COLO668 (cell line): ENCODE measurements around the gene DPRX.
"Not testable (repeated sequence)": the region's sequence is repeated elsewhere in the genome, so short reads cannot be mapped to it uniquely, and the experiment has no call there.

Experiments used
- DNase-seq: peaks from one replicate; lab custom pipeline; 2025; ENCODE audit not compliant: unreplicated experiment; lab: John Stamatoyannopoulos, UW

DPRX gene

DNA sequence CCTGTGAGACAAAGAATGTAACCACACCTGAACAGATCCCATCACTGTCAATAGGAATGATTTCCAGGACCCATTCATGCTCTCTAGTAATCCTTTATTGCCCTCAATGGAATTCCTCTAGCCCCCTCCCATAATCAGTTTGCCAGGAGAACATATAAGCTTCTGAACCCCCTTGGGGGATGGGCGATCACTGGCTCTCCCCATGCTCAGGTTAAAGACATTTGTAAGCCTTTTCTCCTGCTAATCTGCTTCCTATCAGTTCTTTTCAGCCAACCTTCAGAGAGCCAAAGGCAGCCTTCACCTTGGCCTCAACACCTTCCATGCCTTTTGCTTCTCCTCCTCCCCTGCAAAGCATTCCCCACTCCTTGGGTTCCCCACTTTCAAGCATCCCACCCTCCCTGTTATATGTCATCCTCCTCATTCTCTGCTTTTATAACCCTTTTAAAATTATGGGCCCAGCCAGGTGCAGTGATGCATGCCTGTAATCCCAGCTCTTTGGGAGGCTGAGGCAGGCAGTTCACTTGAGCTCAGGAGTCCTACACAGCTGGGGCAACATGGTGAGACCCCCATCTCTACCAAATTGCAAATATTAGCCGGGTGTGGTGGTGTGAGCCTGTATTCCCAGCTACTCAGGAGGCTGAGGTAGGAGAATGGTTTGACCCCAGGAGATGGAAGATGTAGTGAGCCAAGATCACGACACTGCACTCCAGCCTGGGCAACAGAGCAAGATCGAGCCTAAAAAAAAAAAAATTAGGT lies 12.4 kb downstream of the DPRX start:
- DNase-seq = no peak

DNA sequence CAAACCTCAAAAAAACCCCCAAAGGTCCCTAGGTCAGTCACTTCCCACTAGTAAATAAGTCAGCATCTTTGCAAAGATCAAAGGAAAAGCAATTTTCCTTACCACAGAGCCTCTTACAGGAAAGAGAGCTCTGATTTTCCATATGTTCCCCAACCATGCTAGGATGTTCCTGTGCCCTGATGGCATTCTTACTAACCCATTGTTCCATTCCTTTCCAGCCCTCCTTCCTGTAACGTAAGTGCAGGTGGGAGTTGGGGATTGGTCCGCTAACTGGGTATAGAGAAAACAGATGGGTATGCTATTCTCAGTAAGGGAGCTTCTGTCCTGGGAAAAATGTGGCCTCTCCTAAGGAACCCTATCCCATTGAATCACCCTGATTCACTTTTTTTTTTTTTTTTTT lies 14.3 kb downstream of the DPRX start:
- DNase-seq = no peak

DNA sequence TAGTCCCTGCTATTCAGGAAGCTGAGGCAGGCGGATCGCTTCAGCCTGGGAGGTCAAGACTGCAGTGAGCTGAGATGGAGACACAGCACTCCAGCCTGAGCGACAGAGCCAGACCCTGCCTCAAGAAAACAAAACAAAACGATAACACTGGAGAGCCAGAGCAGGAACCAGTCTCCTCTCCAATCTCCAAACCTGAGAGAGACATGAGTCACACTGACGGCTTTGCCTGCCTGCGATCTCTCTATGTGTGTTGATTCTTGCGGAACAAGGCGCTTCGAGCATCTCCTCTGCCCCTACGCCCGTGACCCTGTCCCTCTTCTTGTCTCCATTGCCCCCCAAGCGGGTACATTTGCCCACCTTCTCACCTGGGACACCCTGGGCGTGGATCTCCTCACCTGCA lies 15.6 kb downstream of the DPRX start:
- DNase-seq = no peak

DNA sequence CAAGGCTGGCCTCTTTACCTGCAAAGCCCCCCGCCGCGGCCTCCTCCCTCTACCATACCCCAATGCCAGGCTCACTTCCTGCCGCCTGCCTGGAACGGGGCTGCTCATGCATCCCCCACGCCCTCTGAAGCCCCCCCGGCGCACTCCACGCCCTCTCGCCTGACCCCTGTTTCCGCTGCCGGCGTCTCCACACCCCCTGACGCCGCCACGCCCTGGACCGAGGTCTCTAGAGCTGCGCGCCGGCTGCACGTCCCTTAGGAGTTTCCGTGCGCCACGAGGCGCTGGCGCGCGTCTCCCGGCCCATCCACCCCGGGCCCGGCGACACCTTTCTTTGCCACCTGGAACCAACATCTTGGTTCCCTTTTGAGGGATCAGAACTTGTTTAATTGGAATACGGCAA lies 16.0 kb downstream of the DPRX start:
- DNase-seq = no peak

DNA sequence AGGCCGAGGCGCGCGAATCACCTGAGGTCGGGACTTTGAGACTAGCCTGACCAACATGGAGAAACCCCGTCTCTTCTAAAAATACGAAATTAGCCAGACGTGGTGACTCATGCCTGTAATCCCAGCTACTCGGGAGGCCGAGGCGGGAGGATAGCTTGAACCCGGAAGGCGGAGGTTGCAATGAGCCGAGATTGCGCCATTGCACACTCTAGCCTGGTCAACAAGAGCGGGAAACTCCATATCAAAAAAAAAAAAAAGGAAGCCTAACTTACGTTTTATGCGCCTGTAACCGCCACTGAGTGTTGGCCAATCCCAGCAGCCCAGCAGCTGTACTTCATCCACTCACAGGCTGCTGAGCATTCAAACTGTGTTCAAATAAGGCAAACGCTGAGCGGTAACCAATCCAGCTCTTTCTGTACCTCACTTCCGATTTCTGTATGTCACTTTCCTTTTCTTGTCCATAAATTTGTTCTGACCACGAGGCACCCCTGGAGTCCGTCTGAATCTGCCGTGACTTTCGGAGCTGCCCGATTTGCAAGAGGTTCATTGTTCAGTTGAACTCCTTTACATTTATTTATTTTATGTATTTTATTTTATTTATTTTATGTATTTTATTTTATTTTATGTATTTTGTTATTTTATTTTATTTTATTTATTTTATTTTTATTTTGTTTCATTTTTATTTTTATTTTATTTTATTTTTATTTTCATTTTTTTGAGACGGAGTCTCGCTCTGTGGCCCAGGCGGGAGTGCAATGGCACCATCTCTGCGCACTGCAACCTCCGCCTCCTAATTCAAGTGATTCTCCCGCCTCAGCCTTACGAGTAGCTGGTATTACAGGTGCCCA lies 18.2 kb downstream of the DPRX start:
- no peak for DNase-seq

DNA sequence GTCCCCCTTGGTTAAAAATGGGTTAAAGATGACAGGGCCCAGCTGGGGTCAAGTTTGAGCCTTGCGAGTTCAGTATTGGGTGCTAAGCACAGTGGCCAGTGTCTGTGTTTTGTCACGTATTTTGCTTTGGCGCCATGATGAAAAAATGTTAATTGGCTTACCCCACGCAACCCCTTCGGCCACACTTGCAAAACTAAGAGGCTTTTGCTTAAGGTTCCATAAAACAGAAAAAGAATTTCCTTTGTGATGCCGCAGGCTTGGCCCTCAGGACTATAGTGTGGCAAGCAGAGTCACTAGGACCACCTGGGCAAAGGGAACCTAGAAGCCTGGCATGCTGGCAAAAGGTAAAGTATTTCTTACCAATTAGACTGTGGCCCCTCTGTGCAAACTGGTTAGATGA lies 20.7 kb downstream of the DPRX start:
- DNase-seq = no peak

DNA sequence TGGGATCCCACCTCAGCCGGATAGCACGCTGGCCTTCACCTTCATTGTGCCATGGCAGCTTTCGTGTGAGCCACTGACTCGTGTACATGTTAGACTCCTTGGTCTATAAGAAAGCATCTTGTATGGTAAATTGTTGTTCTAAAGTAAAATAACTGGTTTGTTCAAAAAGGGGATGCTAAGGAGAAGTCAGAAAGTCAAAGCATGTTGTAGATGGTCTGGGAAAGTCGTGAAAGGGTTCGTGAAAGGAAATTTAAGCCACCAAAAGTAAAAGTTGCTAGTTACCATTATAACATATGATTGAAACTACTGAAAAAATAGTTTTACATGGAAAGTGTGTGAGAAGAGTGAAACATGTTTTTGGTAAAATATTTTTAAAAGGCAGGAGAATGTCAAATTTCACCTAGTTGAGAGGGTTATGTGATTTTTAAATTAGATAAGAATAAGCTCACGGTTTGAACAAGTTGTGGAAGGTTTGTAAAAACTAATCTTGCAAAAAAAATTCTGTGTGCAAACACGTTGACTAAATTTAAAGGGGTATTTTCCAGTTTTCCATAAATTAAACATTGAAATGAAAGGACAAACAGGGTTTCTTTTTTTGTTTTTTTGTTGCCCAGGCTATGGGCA lies 23.4 kb downstream of the DPRX start:
- DNase-seq = no peak

DNA sequence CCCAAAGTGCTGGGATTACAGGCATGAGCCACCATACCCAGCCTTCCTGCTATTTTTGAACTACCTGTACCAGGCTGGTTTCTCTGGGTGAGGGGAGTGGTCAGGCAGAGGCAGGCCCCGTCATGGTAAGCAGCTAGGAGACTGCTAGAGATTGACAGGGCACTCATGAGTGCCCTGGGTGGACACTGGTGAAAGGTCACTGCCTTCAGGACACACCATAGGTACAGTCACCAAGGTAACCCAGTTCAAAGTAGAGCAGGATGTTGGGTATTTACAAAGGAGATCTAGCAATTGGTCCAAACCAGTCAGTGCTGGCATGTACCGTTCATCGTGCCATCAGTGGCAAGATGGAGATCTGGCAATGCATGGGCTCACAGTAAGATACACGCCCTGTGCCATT lies 25.5 kb downstream of the DPRX start:
- DNase-seq = no peak

DNA sequence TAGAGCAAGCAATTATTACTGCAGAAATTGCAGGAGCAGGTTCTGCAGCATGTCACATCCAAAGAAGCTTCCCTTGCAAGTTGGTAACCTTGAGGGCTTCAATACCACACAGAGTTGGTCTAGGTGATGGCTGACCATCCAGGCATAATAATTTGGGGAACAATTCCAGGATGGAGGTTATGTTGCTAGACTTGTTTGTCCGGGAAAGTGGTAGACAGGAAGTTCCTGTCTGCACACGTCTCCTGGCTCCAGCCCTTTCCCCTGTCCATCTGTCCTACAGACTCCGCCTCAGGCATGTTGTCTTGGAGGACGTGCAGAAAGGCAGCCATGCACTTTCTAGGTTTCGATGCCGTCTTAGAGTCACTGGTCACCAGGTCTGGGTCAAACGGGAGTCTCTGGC lies 26.0 kb downstream of the DPRX start:
- no peak for DNase-seq

DNA sequence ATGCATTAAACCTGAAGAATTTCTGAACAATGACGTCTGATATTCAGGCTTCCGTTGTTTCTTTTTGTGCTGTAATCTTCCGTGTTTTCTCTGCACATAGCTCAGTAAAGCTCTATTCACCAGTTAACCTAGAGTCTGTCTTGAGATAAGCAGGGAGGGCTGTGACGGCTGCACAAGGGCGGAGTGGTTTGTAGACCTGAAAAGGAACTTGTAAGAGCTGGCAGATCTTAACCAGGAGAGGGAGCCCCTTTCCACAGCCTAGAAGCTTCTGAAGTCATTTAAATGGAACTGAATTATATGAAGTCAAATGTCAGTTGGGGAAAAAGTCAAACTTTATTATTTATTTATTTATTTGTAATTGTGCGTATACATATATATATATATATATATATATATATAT lies 27.5 kb downstream of the DPRX start:
- no peak for DNase-seq

DNA sequence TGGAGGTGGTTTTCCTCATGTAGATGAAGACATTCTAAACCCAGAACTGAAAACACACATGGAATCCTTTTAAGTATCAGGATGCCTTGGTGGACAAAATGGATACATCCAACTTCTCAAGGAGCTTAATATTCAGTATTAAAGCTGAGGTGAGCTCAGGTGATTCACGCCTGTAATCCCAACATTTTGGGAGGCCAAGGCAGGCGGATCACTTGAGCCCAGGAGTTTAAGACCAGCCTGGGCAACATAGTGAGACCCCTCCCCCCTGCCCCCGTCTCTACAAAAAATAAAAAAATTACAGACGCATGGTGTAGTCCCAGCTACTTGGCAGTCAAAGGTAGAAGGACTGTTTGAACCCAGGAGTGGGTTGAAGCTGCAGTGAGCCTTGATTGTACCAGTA lies 28.8 kb downstream of the DPRX start:
- DNase-seq = no peak

DNA sequence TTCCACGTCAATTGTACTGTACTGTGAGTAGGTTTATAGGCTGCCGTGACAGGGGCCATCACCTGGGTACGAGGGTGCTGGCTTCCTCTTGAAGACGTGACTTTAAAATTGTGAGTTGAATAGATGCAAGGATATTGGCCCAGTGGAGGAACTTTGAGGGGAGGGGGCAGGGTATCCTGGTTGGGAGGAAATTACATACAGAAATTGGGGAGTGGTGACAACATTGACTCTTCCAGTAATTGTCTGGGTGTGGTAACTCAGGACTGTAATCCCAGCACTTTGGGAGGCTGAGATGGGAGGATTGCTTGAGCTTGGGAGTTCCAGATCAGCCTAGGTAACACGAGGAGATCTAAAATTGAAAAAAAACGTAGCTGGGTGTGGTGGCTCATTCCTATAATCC lies 30.4 kb downstream of the DPRX start:
- no peak for DNase-seq

DNA sequence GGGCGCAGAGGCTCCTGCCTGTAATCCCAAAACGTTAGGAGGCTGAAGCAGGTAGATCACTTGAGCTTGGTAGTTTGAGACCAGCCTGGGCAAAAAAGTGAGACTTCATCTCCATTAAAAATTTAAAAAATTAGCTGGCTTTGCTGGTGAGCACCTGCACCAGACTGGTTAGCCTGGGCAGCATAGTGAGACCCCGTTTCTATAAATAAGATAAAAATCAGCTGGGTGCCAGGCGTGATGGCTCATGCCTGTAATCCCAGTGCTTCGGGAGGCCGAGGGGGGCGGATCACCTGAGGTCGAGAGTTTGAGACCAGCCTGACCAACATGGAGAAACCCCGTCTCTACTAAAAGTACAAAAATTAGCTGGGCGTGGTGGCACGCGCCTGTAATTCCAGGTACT lies 32.4 kb downstream of the DPRX start:
- no peak for DNase-seq

DNA sequence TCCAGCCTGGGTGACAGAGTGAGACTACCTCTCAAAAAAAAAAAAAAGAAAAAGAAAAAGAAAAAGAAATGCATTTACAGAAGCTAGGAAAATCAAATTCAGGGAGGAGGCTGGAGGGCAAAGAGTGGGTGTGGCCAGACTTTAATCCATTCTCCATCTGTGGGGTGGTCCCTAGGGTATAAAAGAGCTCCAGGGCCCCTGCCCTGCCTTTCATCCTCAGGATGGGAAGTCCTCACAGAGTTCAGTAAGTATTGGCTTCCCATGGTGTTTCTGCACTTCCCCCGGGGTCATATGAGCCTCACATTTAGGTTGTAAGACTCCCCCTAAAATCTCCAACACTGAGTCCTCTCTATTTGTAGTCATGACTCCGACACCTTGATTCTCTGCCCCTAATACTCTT lies 33.0 kb downstream of the DPRX start:
- no peak for DNase-seq

DNA sequence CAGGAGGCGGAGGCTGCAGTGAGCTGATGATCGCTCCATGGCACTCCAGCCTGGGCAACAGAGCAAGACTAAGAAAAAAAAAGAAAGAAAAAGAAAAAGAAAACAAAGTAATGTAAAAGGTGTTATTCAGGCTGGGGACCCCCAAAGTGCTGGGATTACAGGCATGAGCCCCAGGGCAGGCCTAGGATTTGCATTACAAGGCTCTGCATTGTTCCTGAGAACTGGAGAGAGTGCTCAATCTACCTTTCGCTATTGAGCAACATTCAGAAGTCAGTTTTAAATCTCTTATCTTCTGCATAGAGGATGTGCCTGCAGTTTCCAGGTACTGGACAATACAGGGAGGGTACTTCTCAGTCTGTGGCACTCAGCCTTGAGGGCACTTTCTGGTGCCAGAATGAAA lies 34.5 kb downstream of the DPRX start:
- DNase-seq = not testable (repeated sequence)

DNA sequence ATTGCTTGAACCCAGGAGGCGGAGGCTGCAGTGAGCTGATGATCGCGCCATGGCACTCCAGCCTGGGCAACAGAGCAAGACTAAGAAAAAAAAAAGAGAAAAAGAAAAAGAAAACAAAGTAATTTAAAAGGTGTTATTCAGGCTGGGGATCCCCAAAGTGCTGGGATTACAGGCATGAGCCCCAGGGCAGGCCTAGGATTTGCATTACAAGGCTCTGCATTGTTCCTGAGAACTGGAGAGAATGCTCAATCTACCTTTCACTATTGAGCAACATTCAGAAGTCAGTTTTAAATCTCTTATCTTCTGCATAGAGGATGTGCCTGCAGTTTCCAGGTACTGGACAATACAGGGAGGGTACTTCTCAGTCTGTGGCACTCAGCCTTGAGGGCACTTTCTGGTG lies 37.0 kb downstream of the DPRX start:
- not testable (repeated sequence) for DNase-seq

DNA sequence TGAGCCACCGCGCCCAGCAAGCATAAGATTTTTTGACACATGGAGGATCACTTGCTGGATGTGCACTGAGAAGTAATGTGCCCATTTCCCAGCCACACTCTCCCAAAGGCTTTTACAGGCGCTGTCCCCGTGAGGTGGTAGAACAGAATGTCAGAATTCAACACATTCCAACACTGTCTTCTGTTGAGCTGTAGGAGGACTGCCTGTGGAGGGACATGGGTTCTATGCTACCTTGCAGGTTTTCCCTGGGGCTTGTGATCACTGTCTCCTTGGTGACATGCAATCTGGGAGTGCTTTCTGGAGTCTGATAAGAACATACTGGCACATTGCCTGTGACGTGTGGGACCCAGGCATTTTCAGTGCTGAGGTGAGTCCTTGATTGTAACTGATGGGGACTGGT lies 38.5 kb downstream of the DPRX start:
- no peak for DNase-seq

DNA sequence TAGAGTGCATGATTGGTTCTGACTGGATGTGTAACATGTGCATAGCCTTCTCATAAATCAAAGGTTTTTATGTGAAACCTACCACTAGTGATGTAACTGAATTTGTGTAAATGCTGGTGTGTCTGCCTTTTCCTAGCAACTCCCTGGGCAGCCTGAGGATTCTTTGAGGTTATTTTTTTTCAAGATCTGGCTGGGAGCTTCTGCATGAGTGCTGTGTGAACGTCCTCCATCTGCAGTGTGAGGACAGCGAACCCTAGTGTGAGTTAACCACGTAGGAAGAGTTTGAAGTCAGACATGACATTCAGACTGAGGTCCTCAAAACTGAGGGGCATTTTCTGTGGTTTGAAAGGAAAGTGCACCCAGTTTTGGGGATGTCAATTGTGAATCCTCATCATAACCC lies 39.9 kb downstream of the DPRX start:
- DNase-seq = no peak
